Endothelial cell of umbilical vein (primary cell): ENCODE results near the gene TPRG1L. TPM values are rescaled to one million over a fixed set of nuclear protein-coding genes. Genes with fewer than 3 reads are reported as not detected.
A peak's percentile ranks its signal among the peaks of the same experiment; 100 is the strongest.

Experiments
- BruUV-seq: library from RNA; stranded (reverse); fragments of 400-500 nt; replicated peaks from 2 replicates; lab custom pipeline; 2021; lab: Mats Ljungman, UMichigan
- CTCF ChIA-PET: fragments of 300-600, 350-600 bp; sonication (Branson Sonifier 250); formaldehyde crosslinking; loops from one replicate; lab custom pipeline; 2021; ENCODE audit warnings: antibody characterized with exemption, inconsistent platforms; lab: Charles Lee
- POLR2A ChIA-PET: fragments of 300-600, 350-600 bp; sonication (Branson Sonifier 250); formaldehyde crosslinking; loops from one replicate; lab custom pipeline; 2021; ENCODE audit warnings: antibody characterized with exemption, inconsistent platforms; lab: Charles Lee
- DNase-seq: peaks from one replicate; pipeline ENCODE4 v3.0.0-alpha.2; 2011; ENCODE audit warnings: low read depth, low spot score
- FAIRE-seq: peaks from 2 replicates; lab custom pipeline; 2011; peaks lifted over from hg19 to GRCh38; lab: Jason Lieb, UNC
- H2AFZ ChIP-seq: 2 replicates; pipeline ENCODE4 v1.6.0; 2012; ENCODE audit warnings: low read depth, low read length, control low read depth, inconsistent platforms
- H3K27ac ChIP-seq: 2 replicates; pipeline ENCODE4 v1.5.1; 2011; ENCODE audit warnings: low read depth, mild to moderate bottlenecking, control low read depth, low read length, moderate library complexity; ENCODE audit not compliant: insufficient read depth
- H3K27me3 ChIP-seq, 2 experiments: 2 replicates each; pipeline versions ENCODE4 v1.6.0 to v1.6.1; 2011; ENCODE audit warnings: low read length in 2 of 2, mixed read lengths in 1 of 2; ENCODE audit not compliant: control insufficient read depth in 2 of 2, insufficient read depth in 2 of 2
- H3K36me3 ChIP-seq, 2 experiments: 2 replicates in 1 of 2; 3 replicates in 1 of 2; pipeline ENCODE4 v1.5.1; 2011; ENCODE audit warnings: low read length in 2 of 2, mild to moderate bottlenecking in 1 of 2, moderate library complexity in 1 of 2; ENCODE audit not compliant: control insufficient read depth in 2 of 2, insufficient read depth in 2 of 2; ENCODE audit errors: extremely low read depth in 1 of 2
- H3K4me1 ChIP-seq: 3 replicates; pipeline ENCODE4 v1.5.1; 2011; ENCODE audit warnings: mild to moderate bottlenecking, low read length; ENCODE audit not compliant: control insufficient read depth, insufficient read depth; ENCODE audit errors: extremely low read depth
- H3K4me2 ChIP-seq: 2 replicates; pipeline ENCODE4 v1.6.1; 2011; ENCODE audit warnings: low read length, control low read depth, mixed read lengths; ENCODE audit not compliant: insufficient read depth
- H3K4me3 ChIP-seq, 3 experiments: fragments of 200-600 bp in 1 of 3; sonication (generic), shearing (Covaris generic) in 1 of 3; replicated peaks in 1 of 3; 2 replicates each; pipeline ENCODE4 v1.5.1; 2011 to 2016; ENCODE audit warnings: control low read depth in 3 of 3, low read length in 3 of 3, mild to moderate bottlenecking in 2 of 3, inconsistent platforms in 1 of 3, low read depth in 1 of 3, moderate library complexity in 1 of 3; ENCODE audit not compliant: insufficient read depth in 1 of 3
- H3K79me2 ChIP-seq: 2 replicates; pipeline ENCODE4 v1.6.0; 2012; ENCODE audit warnings: low read length, inconsistent platforms; ENCODE audit not compliant: control insufficient read depth, insufficient read depth
- H3K9ac ChIP-seq: replicated peaks from 2 replicates; pipeline ENCODE3; 2011; ENCODE audit warnings: low read length, control low read depth; ENCODE audit not compliant: insufficient read depth; ENCODE audit errors: extremely low read depth
- H3K9me1 ChIP-seq: replicated peaks from 3 replicates; pipeline ENCODE4 v1.6.0; 2011; ENCODE audit warnings: mild to moderate bottlenecking, low read length; ENCODE audit not compliant: control insufficient read depth, insufficient read depth; ENCODE audit errors: extremely low read depth
- H3K9me3 ChIP-seq: replicated peaks from 2 replicates; pipeline ENCODE4 v1.5.1; 2012; ENCODE audit warnings: low read length, inconsistent platforms; ENCODE audit not compliant: control insufficient read depth, insufficient read depth
- H4K20me1 ChIP-seq: replicated peaks from 2 replicates; pipeline ENCODE3; 2011; ENCODE audit warnings: mild to moderate bottlenecking, low read length; ENCODE audit not compliant: control insufficient read depth, insufficient read depth; ENCODE audit errors: extremely low read depth
- EZH2 ChIP-seq: IDR thresholded peaks from 2 replicates; pipeline ENCODE4 v1.6.1; 2012; ENCODE audit warnings: borderline replicate concordance, low read depth, mild to moderate bottlenecking, moderate library complexity, low read length, inconsistent platforms; ENCODE audit not compliant: severe bottlenecking
- FOS ChIP-seq: IDR thresholded peaks from 2 replicates; pipeline ENCODE4 v1.6.1; 2011; ENCODE audit warnings: mild to moderate bottlenecking, low read length, moderate library complexity, borderline replicate concordance; ENCODE audit not compliant: insufficient read depth
- GATA2 ChIP-seq: IDR thresholded peaks from 2 replicates; pipeline ENCODE4 v1.7.0; 2011; ENCODE audit warnings: low read depth, mild to moderate bottlenecking, moderate library complexity, mixed read lengths, low read length; ENCODE audit not compliant: insufficient read length, insufficient read depth
- JUN ChIP-seq: IDR thresholded peaks from 2 replicates; pipeline ENCODE4 v1.6.1; 2011; ENCODE audit warnings: borderline replicate concordance, low read depth; ENCODE audit not compliant: insufficient read length, insufficient read depth
- MYC ChIP-seq: IDR thresholded peaks from one replicate; pipeline ENCODE4 v1.6.1; 2011; ENCODE audit warnings: mild to moderate bottlenecking, low read depth, low read length
- POLR2A ChIP-seq: IDR thresholded peaks from 2 replicates; pipeline ENCODE4 v1.6.1; 2012; ENCODE audit warnings: low read depth, mild to moderate bottlenecking, control low read depth, low read length
- POLR2AphosphoS5 ChIP-seq: IDR thresholded peaks from 2 replicates; pipeline ENCODE4 v1.6.1; 2012; ENCODE audit warnings: low read depth, mild to moderate bottlenecking, control low read depth, low read length, moderate library complexity; ENCODE audit not compliant: insufficient read depth
- dilution Hi-C: fragments of 300-500 bp; cut with MboI; formaldehyde crosslinking; loops from one replicate; pipeline ENCODE4 v1.15.0; 2019; ENCODE audit warnings: low sequenced_read_pairs; ENCODE audit not compliant: extremely low pct_ligation_motif_present
- intact Hi-C: fragments of 100-400 bp; cut with micrococcal nuclease; formaldehyde crosslinking; loops from one replicate; pipeline ENCODE4 v1.10.0; 2022
- polyA plus RNA-seq, 4 experiments: library from polyadenylated mRNA; depleted of rRNA in 3 of 4; stranded (reverse) in 3 of 4; unstranded in 1 of 4; fragments of >200 nt; gene quantifications; 2 replicates each; pipeline versions ENCODE4 v1.2.1 to v1.2.3, GENCODE V29; 2011 to 2012; ENCODE audit warnings: missing spikeins in 1 of 4
- total RNA-seq: library from RNA; stranded (reverse); gene quantifications from 2 replicates; pipeline ENCODE4 v1.2.3, GENCODE V29; 2021
- TF ChIP-seq, protein P1 (sequence below), 2 donors: IDR thresholded peaks; 1 replicate in 1 of 2; 2 replicates in 1 of 2; pipeline ENCODE4 v1.5.1; 2011; ENCODE audit warnings: low read length in 2 of 2, mild to moderate bottlenecking in 2 of 2, moderate library complexity in 2 of 2, control low read depth in 1 of 2, inconsistent platforms in 1 of 2, low read depth in 1 of 2; ENCODE audit not compliant: insufficient read depth in 1 of 2; ENCODE audit errors: extremely low read depth in 1 of 2
- TF ChIP-seq, protein P2 (sequence below): IDR thresholded peaks from 2 replicates; pipeline ENCODE4 v1.6.1; 2011; ENCODE audit not compliant: insufficient read depth, insufficient read length

TPRG1L gene
- total and polyA plus RNA-seq, 2 donors (not counting 3 experiments of a cell fraction or from before 2014, with no cell fraction given) = 52.3 to 53.8 TPM

DNA sequence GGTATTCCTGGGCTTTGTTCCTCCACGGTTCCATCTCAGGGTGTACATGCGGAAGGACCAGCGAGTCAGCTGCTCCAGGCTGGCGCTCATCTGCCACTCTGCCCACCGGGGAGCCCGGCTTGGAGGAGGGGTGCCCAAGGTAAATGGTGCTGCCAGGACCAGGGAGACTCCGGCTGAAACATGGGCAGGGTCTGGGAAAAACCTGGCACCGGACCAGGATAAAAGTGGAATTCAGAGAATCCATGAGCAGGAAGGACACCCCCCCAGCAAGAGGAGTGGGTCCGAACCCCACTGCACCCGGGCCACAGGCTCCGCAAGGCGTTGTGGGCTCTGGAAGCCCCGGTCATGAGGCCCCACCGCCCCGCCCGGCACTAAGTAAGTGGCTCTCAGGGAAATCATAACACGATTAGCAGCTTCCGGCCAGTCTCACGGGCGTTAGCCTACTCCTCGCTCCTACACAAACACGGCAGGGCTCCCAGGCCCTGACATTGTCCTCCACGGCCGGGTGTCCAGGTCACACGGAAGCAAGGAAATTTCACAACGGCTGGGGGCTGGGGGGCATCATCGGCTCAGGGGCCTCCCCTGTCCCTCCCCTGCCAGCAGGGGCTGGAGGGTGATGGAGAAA, 34.6 kb upstream of the TPRG1L start:
- Histone ChIP-seq H2AFZ (peak overlapping the region; percentile 54), H3K9me3 (no peaks in the 10 kb centered on the region), H3K27me3 (no peaks in the 10 kb centered on the region), H3K4me3 (no peak overlapping the region), H3K9ac (peak overlapping the region; percentile 13), H3K27ac (peak overlapping the region; percentile 36), H3K79me2 (no peaks in the 10 kb centered on the region), H3K9me1 (no peaks in the 10 kb centered on the region), H3K4me1 (peaks cover 20% of the 10 kb centered on the region), H3K36me3 (no peaks in the 10 kb centered on the region), H4K20me1 (no peaks in the 10 kb centered on the region), H3K4me2 (peak overlapping the region; percentile 8)
- DNase-seq (peak; percentile 63), FAIRE-seq (peak; percentile 91)
- intact Hi-C loops = loop anchor here (1.0 kb wide), 3 partner anchors 21 to 99 kb away; partner anchors contain the start of gene MEGF6
- dilution Hi-C loops = no loop called here
- TF ChIP-seq FOS (no peak), POLR2A (peak; percentile 35), GATA2 (no peak), JUN (no peak), EZH2 (no peak), POLR2AphosphoS5 (peak; percentile 66), MYC (no peak)
- TF ChIP-seq, protein P1, sequence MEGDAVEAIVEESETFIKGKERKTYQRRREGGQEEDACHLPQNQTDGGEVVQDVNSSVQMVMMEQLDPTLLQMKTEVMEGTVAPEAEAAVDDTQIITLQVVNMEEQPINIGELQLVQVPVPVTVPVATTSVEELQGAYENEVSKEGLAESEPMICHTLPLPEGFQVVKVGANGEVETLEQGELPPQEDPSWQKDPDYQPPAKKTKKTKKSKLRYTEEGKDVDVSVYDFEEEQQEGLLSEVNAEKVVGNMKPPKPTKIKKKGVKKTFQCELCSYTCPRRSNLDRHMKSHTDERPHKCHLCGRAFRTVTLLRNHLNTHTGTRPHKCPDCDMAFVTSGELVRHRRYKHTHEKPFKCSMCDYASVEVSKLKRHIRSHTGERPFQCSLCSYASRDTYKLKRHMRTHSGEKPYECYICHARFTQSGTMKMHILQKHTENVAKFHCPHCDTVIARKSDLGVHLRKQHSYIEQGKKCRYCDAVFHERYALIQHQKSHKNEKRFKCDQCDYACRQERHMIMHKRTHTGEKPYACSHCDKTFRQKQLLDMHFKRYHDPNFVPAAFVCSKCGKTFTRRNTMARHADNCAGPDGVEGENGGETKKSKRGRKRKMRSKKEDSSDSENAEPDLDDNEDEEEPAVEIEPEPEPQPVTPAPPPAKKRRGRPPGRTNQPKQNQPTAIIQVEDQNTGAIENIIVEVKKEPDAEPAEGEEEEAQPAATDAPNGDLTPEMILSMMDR (IDR thresholded peaks at IDR 0.05; ENCODE audit: extremely low read depth in 1 of 2, insufficient read depth in 1 of 2, low read depth in 1 of 2, low read length in 2 of 2) = peak in 1 of 2 donors; percentile 1
- TF ChIP-seq, protein P2, sequence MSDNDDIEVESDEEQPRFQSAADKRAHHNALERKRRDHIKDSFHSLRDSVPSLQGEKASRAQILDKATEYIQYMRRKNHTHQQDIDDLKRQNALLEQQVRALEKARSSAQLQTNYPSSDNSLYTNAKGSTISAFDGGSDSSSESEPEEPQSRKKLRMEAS = no peak
- no TSS peak for BruUV-seq
- CTCF ChIA-PET = interaction anchor here (1.0 to 6.2 kb wide), 5 partner anchors 18 to 134 kb away, joined by 3 to 139 read pairs (median 5); partner anchors contain the start of gene MEGF6
- POLR2A ChIA-PET = interaction anchor here (1.2 kb wide), 1 partner anchor 20 kb away, joined by 3 read pairs; the partner anchor contains the start of gene MEGF6
